DND-41 (cell line): ENCODE measurements around the gene SERPINE2.

Experiments used
- ATAC-seq: fragments of 200-7000 bp; cut with Tn5 transposase; 3 replicates; pipeline ENCODE4 v1.9.1; 2021; ENCODE audit warnings: low read depth; ENCODE audit not compliant: insufficient read depth
- DNase-seq: peaks from one replicate; pipeline ENCODE4 v3.0.0-alpha.2; 2020
- H2AFZ ChIP-seq: 2 replicates; pipeline ENCODE4 v1.6.0; 2012; ENCODE audit warnings: low read depth, low read length
- H3K27ac ChIP-seq: 2 replicates; pipeline ENCODE4 v1.5.1; 2012; ENCODE audit warnings: low read length, inconsistent platforms
- H3K27me3 ChIP-seq: fragments of 200-600 bp; sonication (generic); 2 replicates; pipeline ENCODE4 v1.6.0; 2012; ENCODE audit warnings: low read length, mild to moderate bottlenecking, inconsistent platforms; ENCODE audit not compliant: insufficient read depth, poor library complexity
- H3K36me3 ChIP-seq: 2 replicates; pipeline ENCODE4 v1.5.1; 2012; ENCODE audit warnings: low read length, inconsistent platforms; ENCODE audit not compliant: insufficient read depth
- H3K4me1 ChIP-seq: 2 replicates; pipeline ENCODE4 v1.5.1; 2012; ENCODE audit warnings: mild to moderate bottlenecking, low read length; ENCODE audit not compliant: insufficient read depth
- H3K4me2 ChIP-seq: 2 replicates; pipeline ENCODE4 v1.6.0; 2012; ENCODE audit warnings: mild to moderate bottlenecking, moderate library complexity, low read length, inconsistent platforms; ENCODE audit not compliant: insufficient read depth
- H3K4me3 ChIP-seq, 2 experiments: fragments of 200-600 bp in 1 of 2; shearing (Covaris generic) in 1 of 2; 2 replicates each; pipeline ENCODE4 v1.5.1; 2012 to 2016; ENCODE audit warnings: inconsistent platforms in 2 of 2, low read length in 2 of 2, mild to moderate bottlenecking in 2 of 2, low read depth in 1 of 2, moderate library complexity in 1 of 2
- H3K79me2 ChIP-seq: 2 replicates; pipeline ENCODE4 v1.6.0; 2012; ENCODE audit warnings: low read length, inconsistent platforms; ENCODE audit not compliant: insufficient read depth
- H3K9ac ChIP-seq: 2 replicates; pipeline ENCODE4 v1.6.0; 2012; ENCODE audit warnings: low read depth, mild to moderate bottlenecking, inconsistent platforms, low read length, moderate library complexity
- H3K9me3 ChIP-seq: 2 replicates; pipeline ENCODE4 v1.5.1; 2012; ENCODE audit warnings: low read length, moderate library complexity, mild to moderate bottlenecking, inconsistent platforms; ENCODE audit not compliant: insufficient read depth, severe bottlenecking
- H4K20me1 ChIP-seq: 2 replicates; pipeline ENCODE4 v1.6.0; 2012; ENCODE audit warnings: low read length; ENCODE audit not compliant: insufficient read depth
- CTCF ChIP-seq: IDR thresholded peaks from 2 replicates; pipeline ENCODE4 v1.5.1; 2012; ENCODE audit warnings: borderline replicate concordance, low read length, moderate library complexity, mild to moderate bottlenecking; ENCODE audit not compliant: poor library complexity, severe bottlenecking; ENCODE audit errors: extremely low read depth
- EZH2 ChIP-seq: IDR thresholded peaks from 3 replicates; pipeline ENCODE4 v1.6.1; 2012; ENCODE audit warnings: borderline replicate concordance, low read depth, mild to moderate bottlenecking, moderate library complexity, low read length, inconsistent platforms; ENCODE audit not compliant: severe bottlenecking

Gene SERPINE2

DNA sequence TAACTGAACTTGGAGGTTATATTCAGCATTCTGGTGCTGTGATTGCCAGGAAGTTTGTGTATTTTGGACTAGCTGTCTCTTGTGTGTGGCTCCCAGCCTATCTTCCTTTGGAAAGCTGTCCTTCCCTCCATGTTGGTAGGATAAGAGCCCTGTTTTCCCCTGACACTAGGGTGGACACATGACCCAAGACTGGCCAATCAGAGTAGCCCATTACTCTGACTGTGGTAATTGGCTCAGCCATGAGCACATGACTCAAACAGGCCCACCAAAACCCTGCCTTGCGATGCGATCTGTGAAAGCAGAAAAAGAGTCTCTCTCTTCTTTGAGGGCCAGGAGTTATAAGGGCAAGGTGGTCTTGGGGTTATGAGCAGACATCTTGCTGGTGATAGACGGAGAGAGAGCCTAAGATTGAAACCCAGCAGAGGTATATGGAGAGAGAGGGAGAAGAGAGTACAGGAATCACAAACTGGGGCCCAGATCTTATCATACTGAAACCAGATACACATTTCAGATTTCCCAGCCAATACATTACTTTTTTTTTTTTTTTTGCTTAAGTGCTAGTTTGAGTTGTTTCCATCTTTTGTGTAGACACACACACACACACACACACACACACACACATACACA lies 45.3 kb upstream of the SERPINE2 start:
- no peak for DNase-seq
- H3K36me3 ChIP-seq: no peaks in the 10 kb centered on the region
- no peaks in the 10 kb centered on the region for H4K20me1 ChIP-seq
- H3K79me2 ChIP-seq: no peaks in the 10 kb centered on the region
- no peak overlapping the region for H3K9ac ChIP-seq
- H3K4me1 ChIP-seq: no peaks in the 10 kb centered on the region
- TF ChIP-seq CTCF (no peak), EZH2 (no peak)
- H3K27me3 ChIP-seq: no peaks in the 10 kb centered on the region
- no peaks in the 10 kb centered on the region for H3K9me3 ChIP-seq
- H2AFZ ChIP-seq: no peak overlapping the region
- ATAC-seq: no peak
- H3K4me3 ChIP-seq: no peak overlapping the region
- no peak overlapping the region for H3K4me2 ChIP-seq
- H3K27ac ChIP-seq: no peak overlapping the region

GRCh38 chr2:224083638-224084037 lies 44.6 kb upstream of the SERPINE2 start:
- no peak overlapping the region for H3K4me3 ChIP-seq
- H4K20me1 ChIP-seq: no peaks in the 10 kb centered on the region
- no peaks in the 10 kb centered on the region for H3K27me3 ChIP-seq
- H3K36me3 ChIP-seq: no peaks in the 10 kb centered on the region
- ATAC-seq (no peak), DNase-seq (no peak)
- H3K9ac ChIP-seq: no peak overlapping the region
- no peaks in the 10 kb centered on the region for H3K79me2 ChIP-seq
- no peak overlapping the region for H3K4me2 ChIP-seq
- no peak overlapping the region for H3K27ac ChIP-seq
- no peak overlapping the region for H2AFZ ChIP-seq
- no peaks in the 10 kb centered on the region for H3K4me1 ChIP-seq
- H3K9me3 ChIP-seq: no peaks in the 10 kb centered on the region
- TF ChIP-seq EZH2: no peak
- no peak for TF ChIP-seq CTCF

GRCh38 chr2:224078656-224079055 lies 39.6 kb upstream of the SERPINE2 start:
- H3K9me3 ChIP-seq: no peaks in the 10 kb centered on the region
- H3K4me2 ChIP-seq: no peak overlapping the region
- no peaks in the 10 kb centered on the region for H3K79me2 ChIP-seq
- H3K4me3 ChIP-seq: no peak overlapping the region
- TF ChIP-seq CTCF (no peak), EZH2 (no peak)
- no peak overlapping the region for H3K27ac ChIP-seq
- no peaks in the 10 kb centered on the region for H3K36me3 ChIP-seq
- ATAC-seq (no peak), DNase-seq (no peak)
- no peaks in the 10 kb centered on the region for H3K27me3 ChIP-seq
- no peaks in the 10 kb centered on the region for H4K20me1 ChIP-seq
- H2AFZ ChIP-seq: no peak overlapping the region
- H3K9ac ChIP-seq: no peak overlapping the region
- no peaks in the 10 kb centered on the region for H3K4me1 ChIP-seq
